Measurements from ENCODE around the gene PTPN1.

DNA sequence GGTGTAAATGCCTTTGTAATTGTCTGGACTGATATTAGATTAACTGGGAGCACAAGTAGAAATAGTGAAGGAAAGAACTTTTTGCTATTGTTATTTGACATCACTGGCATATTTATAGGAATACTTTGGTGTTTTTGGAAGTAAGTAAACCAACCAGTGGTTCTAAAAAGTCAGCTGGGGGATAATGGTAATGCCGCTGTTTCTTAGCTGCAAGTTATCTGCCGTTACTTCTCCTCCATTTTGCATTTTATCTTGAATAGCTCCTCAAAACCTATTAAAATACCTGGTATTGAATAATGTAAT is 3.8 kb downstream of the PTPN1 start:
- TF ChIP-seq TAF1 (CRISPR knock-in tag; IDR thresholded peaks at IDR 0.05) (no peak), YY1 (IDR thresholded peaks at IDR 0.05; ENCODE audit: insufficient read depth, insufficient replicate concordance, low read depth, low read length) (no peak)
- TF ChIP-seq, protein P1, sequence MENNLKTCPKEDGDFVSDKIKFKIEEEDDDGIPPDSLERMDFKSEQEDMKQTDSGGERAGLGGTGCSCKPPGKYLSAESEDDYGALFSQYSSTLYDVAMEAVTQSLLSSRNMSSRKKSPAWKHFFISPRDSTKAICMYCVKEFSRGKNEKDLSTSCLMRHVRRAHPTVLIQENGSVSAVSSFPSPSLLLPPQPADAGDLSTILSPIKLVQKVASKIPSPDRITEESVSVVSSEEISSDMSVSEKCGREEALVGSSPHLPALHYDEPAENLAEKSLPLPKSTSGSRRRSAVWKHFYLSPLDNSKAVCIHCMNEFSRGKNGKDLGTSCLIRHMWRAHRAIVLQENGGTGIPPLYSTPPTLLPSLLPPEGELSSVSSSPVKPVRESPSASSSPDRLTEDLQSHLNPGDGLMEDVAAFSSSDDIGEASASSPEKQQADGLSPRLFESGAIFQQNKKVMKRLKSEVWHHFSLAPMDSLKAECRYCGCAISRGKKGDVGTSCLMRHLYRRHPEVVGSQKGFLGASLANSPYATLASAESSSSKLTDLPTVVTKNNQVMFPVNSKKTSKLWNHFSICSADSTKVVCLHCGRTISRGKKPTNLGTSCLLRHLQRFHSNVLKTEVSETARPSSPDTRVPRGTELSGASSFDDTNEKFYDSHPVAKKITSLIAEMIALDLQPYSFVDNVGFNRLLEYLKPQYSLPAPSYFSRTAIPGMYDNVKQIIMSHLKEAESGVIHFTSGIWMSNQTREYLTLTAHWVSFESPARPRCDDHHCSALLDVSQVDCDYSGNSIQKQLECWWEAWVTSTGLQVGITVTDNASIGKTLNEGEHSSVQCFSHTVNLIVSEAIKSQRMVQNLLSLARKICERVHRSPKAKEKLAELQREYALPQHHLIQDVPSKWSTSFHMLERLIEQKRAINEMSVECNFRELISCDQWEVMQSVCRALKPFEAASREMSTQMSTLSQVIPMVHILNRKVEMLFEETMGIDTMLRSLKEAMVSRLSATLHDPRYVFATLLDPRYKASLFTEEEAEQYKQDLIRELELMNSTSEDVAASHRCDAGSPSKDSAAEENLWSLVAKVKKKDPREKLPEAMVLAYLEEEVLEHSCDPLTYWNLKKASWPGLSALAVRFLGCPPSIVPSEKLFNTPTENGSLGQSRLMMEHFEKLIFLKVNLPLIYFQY (CRISPR knock-in tag; IDR thresholded peaks at IDR 0.05; ENCODE audit: borderline replicate concordance), result no peak
